ENCODE measurements around the gene NOTO.
"Not testable (repeated sequence)": the region's sequence is repeated elsewhere in the genome, so short reads cannot be mapped to it uniquely, and the experiment has no call there.

DNA sequence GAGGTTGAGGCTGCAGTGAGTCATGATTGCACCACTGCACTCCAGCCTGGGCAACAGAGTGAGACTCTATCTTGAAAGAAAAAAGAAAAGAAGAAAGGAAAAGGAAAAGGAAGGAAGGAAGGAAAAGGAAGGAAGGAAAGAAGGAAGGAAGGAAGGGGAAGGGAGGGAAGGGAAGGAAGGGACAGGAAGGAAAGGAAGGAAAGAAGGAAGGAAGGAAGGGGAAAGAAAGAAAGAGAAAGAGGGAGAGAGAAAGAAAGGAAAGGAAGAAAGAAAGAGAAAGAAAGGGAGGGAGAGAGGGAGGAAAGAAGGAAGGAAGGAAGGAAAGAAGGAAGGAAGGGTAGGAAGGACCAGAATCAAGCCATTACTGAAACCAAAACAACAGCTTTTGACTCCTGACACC is 34.0 kb upstream of the NOTO start:
- not testable (repeated sequence) for TF ChIP-seq MAFK (IDR thresholded peaks at IDR 0.05; ENCODE audit: low read depth, low read length); CBX8 (IDR thresholded peaks at IDR 0.05; ENCODE audit: borderline replicate concordance, low read depth, low read length); TAF7 (optimal IDR thresholded peaks at IDR 0.05; ENCODE audit: borderline replicate concordance, low read depth, low read length); CEBPB (IDR thresholded peaks at IDR 0.05; ENCODE audit: low read depth, low read length); EP300 (IDR thresholded peaks at IDR 0.05; ENCODE audit: borderline replicate concordance in 1 of 2, low read depth in 2 of 2, low read length in 2 of 2); KDM1A (IDR thresholded peaks at IDR 0.05; ENCODE audit: borderline replicate concordance, low read length); ZNF274 (IDR thresholded peaks at IDR 0.05; ENCODE audit: borderline replicate concordance, extremely low read depth, low read length); SRF (IDR thresholded peaks at IDR 0.05; ENCODE audit: low read depth, low read length); POLR2A (IDR thresholded peaks at IDR 0.05; ENCODE audit: control extremely low read depth in 1 of 2, low read depth in 2 of 2, low read length in 2 of 2); BACH1 (IDR thresholded peaks at IDR 0.05; ENCODE audit: low read length)
- TF ChIP-seq, protein P1, sequence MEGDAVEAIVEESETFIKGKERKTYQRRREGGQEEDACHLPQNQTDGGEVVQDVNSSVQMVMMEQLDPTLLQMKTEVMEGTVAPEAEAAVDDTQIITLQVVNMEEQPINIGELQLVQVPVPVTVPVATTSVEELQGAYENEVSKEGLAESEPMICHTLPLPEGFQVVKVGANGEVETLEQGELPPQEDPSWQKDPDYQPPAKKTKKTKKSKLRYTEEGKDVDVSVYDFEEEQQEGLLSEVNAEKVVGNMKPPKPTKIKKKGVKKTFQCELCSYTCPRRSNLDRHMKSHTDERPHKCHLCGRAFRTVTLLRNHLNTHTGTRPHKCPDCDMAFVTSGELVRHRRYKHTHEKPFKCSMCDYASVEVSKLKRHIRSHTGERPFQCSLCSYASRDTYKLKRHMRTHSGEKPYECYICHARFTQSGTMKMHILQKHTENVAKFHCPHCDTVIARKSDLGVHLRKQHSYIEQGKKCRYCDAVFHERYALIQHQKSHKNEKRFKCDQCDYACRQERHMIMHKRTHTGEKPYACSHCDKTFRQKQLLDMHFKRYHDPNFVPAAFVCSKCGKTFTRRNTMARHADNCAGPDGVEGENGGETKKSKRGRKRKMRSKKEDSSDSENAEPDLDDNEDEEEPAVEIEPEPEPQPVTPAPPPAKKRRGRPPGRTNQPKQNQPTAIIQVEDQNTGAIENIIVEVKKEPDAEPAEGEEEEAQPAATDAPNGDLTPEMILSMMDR (IDR thresholded peaks at IDR 0.05; ENCODE audit: control extremely low read depth in 1 of 3, insufficient read depth in 1 of 3, low read depth in 1 of 3, low read length in 3 of 3), result not testable (repeated sequence)
- TF ChIP-seq, protein P2, sequence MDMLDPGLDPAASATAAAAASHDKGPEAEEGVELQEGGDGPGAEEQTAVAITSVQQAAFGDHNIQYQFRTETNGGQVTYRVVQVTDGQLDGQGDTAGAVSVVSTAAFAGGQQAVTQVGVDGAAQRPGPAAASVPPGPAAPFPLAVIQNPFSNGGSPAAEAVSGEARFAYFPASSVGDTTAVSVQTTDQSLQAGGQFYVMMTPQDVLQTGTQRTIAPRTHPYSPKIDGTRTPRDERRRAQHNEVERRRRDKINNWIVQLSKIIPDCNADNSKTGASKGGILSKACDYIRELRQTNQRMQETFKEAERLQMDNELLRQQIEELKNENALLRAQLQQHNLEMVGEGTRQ (IDR thresholded peaks at IDR 0.05; ENCODE audit: low read length), result not testable (repeated sequence)
- TF ChIP-seq, protein P3, sequence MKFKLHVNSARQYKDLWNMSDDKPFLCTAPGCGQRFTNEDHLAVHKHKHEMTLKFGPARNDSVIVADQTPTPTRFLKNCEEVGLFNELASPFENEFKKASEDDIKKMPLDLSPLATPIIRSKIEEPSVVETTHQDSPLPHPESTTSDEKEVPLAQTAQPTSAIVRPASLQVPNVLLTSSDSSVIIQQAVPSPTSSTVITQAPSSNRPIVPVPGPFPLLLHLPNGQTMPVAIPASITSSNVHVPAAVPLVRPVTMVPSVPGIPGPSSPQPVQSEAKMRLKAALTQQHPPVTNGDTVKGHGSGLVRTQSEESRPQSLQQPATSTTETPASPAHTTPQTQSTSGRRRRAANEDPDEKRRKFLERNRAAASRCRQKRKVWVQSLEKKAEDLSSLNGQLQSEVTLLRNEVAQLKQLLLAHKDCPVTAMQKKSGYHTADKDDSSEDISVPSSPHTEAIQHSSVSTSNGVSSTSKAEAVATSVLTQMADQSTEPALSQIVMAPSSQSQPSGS (IDR thresholded peaks at IDR 0.05; ENCODE audit: low read length), result not testable (repeated sequence)

Data from H1 (cell line).